MM.1S (cell line): ENCODE data around the gene MAPK6.

Experiments used
- CTCF ChIP-seq: fragments of 300-600 bp; sonication (generic); IDR thresholded peaks from 2 replicates; pipeline ENCODE4 v1.5.1; 2016; ENCODE audit warnings: antibody characterized with exemption, low read length, mixed read lengths
- EZH2 ChIP-seq: fragments of 300-600 bp; sonication (generic); optimal IDR thresholded peaks from 2 replicates; pipeline ENCODE3; 2017; ENCODE audit warnings: low read depth, mild to moderate bottlenecking, antibody characterized with exemption, low read length, mixed read lengths
- EZH2phosphoT487 ChIP-seq: fragments of 300-600 bp; sonication (generic); IDR thresholded peaks from 2 replicates; pipeline ENCODE4 v1.6.1; 2018; ENCODE audit warnings: antibody characterized with exemption, low read length

GRCh38 chr15:52078876-52079700 lies 60.1 kb downstream of the MAPK6 start:
- TF ChIP-seq CTCF: peak; percentile 92
- no peak for TF ChIP-seq EZH2
- no peak for TF ChIP-seq EZH2phosphoT487
